Epidermal melanocyte (primary cell): ENCODE data around the gene NUDT4B.
"Not testable (repeated sequence)": the region's sequence is repeated elsewhere in the genome, so short reads cannot be mapped to it uniquely, and the experiment has no call there.

Experiments used
- DNase-seq: peaks from one replicate; pipeline ENCODE4 v3.0.0; 2011; ENCODE audit warnings: low spot score; ENCODE audit not compliant: insufficient read length

NUDT4B gene

DNA sequence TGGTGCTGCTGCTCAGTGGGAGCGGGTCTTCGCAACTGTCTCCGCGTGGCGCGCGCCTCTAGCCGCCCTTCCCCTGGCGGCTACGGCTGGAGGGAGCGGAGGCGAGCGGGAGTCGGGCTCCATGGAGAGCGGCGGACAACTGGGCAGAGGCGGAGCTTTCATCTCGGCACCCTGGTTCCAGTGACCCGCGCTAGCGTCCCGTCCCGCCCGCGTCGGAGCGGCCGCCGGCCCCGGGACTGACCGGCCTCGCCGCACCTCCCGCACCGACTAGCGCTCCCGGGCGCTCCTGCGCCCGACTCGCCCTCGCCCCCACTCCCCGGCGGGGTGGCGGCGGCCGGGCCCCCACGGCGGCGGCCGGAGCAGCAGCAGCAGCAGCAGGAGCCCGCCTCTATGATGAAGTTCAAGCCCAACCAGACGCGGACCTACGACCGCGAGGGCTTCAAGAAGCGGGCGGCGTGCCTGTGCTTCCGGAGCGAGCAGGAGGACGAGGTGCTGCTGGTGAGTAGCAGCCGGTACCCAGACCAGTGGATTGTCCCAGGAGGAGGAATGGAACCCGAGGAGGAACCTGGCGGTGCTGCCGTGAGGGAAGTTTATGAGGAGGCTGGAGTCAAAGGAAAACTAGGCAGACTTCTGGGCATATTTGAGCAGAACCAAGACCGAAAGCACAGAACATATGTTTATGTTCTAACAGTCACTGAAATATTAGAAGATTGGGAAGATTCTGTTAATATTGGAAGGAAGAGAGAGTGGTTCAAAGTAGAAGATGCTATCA, at the start of gene NUDT4B:
TSS of gene NUDT4B (plus strand) at position 212 of the 772 bp plus-strand sequence. CDS start at position 391, 179 bp downstream.
- DNase-seq, result not testable (repeated sequence)

DNA sequence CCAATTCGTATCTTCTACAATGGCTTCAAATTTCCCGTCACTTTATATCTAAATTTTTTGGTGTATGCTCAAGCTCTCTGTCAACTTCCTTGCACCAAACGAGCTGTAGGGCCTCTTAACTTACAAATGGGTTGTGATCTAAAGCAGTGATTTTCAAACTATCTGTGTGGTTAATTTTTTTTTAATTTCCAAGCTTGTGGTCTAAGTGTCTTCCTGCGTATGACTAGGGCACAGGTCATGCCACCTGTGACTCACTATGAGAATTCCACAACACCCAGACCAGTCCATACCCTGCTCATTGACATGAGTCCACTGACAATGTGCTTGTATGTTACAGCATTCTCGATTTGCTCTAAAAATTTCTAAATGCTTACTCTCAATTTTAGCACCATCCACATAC, 49.2 kb upstream of the NUDT4B start:
- not testable (repeated sequence) for DNase-seq

DNA sequence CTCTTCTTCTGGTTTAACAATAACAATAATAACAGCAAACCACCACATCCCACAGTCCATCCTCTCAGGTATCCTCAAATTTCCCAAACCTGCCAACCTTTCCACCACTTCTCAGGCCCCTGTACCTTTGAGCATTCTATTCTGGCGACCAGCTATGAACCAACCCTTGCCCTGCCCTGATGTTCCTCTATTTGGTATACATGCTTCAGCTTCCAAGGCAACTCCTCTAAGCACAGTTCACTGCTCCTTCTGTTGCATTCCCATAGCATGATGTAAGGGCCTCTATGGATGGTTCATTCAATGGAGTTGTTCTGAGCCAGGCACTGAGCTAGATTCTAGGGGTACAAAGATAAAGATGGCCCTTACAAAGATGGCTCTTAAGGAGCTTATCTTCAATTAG, 46.3 kb upstream of the NUDT4B start:
- DNase-seq, result not testable (repeated sequence)

DNA sequence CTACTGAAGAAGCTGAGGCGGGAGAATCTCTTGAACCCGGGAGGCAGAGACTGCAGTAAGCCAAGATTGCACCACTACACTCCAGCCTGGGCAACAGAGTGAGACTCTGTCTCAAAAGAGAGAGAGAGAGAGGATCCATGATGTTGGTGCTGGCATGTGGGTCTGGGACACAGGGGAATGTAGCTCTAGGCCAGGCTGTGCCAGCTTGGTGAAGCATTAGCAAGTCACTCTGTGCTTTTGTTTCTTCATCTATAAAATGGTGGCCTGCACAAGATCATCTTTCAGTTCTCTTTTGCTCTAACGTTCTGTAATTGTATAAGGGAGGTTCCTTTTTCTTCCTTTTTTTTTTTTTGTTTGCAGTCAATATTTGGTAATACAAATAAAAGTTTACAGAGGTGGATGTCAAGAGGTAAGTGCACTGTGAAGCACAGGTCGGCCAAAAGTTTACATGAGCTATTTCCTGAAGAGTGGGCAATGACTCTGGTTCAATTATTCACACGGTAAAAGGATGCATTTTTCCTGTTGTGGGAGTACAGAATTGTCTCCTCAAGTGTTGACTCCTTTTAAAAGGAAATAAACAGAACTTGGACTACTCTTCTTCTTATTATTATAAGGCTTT, 44.5 kb upstream of the NUDT4B start:
- DNase-seq, result not testable (repeated sequence)

DNA sequence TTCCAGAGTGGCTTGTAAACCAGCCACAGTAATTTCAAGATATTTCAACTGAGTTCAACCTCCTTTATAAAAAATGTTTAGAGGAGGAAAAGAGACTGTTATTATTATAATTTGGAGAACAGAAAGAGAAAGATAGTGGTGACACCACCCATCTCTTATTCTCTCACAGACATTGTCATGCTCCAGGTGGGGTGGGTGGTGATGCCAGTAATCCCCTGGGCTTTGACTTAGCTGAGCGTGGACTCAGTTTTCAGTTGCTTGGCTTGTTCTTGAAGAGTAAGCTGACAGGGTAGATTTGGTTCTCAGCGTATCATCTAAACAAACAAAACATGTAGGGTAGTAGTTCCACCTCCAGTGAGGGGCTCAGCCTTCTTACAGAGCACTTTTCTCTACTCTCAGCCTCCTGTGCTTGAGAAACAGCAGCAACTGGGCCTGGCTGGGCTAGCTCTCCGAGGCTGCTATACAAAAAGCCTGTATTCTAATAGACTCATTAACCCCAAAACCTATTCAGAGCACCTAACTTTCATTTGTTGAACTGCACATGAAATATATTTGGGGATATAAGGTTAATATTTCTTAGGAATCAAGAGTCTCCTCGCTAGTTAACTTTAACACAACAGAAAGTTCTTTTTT, 43.1 kb upstream of the NUDT4B start:
- DNase-seq, result not testable (repeated sequence)

DNA sequence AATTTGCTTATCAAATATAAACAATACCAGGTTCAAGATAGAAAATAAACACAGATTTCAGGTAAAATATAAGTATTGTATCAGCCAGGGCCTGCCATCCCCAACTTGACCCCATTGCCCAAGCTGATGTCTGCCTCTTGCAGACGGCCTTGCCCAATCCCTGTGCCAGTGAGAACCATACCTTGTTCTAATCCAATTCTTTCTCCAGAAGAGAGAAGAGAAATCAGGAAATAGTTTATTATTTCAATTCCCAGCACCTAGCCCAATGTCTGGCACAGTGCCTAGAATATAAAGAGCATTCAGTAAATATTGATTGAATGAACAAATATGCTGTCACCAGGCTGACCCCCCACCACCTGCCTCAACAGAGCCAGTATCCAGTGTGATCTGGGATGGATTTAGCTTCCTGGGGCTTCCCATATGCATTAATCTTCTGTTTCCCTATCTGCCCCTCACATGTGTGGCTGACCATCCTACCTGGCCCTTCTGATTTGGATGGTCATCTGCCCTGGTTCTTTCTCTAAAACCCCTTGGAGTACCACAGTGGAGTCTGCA, 39.7 kb upstream of the NUDT4B start:
- not testable (repeated sequence) for DNase-seq

DNA sequence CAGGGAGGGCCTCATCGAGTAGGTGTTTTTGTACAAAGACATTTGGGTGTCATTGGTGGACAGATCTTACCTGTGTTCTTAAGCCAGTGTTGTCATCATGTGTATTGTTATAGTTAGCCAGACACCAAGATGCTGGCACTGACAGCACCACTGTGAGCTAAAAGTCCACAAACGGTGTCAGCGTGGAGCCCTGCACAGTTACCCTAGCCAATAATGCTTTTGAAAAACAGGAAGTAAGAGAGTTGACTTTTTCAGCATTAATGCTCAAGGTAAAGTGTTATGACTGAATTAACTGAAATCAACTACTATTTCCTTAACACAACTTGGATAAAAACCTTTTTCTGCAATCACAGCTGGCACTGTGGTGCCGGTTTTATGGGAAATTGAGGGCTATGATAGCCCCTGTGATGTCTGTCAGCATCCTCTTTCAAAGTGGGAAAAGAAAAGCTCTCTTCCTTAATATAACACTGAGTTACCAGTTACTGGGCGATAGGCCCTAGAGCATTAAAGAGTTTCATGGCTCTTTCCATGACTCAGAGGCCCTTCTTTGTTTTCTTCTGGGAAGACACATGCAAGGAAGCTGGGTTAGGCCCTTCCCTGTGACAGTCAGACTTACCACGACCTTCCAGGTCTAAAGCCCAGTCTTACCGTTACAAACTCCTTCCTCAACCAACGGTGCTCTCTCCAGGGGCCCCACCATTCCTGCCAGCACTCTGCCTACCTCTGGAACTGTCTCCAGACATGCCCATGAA, 37.6 kb upstream of the NUDT4B start:
- DNase-seq, result not testable (repeated sequence)

DNA sequence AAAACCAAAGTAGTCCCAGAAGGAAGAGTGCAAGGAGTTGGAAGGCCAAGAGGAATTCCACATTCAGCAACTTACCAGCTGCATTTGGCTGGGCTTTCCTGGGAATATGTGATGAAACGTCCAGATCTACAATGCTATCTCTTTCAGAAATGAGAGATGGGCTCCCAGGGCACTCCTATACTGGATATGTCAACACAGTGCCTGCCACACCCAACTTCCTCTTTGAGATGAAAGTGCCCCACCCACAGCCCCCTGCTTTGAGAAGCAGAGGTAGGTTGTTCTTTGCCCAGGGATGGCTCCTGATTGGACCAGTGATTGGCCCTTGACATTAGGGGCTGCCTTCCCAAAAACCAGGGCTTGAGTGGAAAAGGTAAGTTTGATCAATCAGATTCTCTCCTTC, 36.2 kb upstream of the NUDT4B start:
- not testable (repeated sequence) for DNase-seq

DNA sequence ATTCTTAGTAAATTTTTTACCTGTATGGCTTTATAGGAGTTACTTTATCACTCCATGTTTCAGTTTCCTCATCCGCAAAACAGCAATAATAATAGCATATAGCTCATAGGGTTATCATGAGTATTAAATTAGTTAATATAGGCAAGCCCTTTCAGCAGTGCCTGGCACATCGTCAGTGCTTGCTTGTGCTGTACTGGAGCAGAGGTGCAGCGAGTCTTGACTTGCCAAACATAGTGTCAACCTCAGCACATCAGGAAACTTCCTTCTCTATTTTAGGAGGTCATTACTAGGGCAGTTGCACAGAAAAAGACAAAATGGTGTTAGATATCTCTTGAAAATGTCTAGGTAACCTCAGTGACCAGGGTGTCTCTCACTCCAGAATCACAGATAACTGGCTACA, 33.1 kb upstream of the NUDT4B start:
- DNase-seq, result not testable (repeated sequence)

DNA sequence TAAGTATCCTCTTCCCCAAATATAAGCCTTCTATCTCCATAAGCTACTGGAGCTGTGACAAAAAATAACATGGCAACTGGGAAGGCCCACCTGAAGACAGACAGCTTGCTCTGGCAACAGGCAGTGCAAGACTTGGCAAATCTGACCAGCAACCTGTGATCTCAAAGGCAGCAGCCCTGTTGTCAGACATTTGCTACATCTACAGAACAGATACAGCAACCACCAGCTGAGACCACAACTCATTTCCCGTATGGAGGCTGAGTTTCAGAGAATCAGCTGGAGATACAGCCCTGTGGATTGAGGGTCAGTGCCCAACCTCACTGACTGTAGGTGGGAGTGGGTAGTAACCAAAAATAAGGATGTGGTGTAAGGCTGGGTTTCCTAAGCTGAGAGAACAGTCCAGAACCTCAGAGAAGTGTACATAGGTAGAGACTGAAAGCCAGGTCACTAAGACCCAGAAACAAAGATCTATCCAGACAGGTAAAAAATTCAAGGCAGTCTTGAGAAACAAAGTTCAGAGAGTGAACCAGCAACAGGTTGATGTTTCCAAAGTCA, 31.5 kb upstream of the NUDT4B start:
- not testable (repeated sequence) for DNase-seq

DNA sequence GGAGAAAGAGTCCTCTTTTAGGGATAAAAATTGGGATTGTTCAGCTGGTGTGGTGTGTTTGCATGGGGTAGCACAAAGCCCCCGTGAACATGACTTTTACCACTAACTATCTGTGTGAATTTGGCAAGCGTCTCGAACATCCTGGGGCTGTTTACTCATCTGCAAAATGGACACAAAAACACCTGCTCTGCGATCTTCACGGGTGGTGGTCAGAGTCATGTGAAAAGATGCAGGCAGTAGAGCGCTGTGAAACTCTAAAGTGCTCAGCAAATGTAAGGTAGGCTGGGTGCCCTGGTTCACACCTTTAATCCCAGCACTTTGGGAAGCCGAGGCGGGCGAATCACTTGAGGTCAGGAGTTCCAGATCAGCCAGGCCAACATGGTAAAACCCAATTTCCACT, 27.7 kb upstream of the NUDT4B start:
- not testable (repeated sequence) for DNase-seq

DNA sequence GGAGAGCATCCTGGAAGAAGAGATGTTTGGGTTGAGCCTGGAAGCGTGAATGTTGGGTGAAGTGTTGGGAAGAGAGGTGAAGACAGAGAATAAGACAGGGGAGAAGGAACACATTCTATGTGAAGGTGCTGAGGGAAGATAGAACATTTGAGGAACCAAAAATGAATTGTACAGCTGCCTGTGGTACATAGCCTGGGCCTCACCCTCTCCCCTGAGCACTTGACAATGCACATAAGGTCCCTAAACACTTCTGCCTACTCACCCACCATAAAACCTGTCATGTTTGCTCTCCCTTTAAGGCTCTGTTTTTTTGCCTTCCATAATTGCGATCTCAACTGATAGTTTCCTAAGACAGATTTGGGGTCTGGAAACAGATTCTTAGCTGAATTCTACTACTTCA, 25.8 kb upstream of the NUDT4B start:
- DNase-seq, result not testable (repeated sequence)

DNA sequence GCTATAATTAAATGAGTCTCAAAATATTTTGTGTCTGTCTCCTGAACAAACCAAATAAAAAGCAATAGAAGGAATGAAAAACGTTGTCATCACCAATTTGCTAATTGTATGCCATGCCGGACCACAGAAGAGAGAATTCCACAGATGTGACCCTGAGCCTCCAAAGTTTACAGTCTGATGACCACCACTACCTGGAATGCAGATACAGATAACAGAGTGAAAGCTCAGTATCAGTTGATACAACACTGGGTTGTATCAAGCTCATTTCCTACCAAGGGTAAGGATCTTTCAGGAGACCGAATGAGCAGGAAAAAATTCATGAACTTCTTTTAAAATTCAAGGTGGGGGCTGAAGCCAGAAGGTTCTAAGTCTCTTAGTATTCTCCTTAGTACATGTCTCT, 25.1 kb upstream of the NUDT4B start:
- DNase-seq, result not testable (repeated sequence)

DNA sequence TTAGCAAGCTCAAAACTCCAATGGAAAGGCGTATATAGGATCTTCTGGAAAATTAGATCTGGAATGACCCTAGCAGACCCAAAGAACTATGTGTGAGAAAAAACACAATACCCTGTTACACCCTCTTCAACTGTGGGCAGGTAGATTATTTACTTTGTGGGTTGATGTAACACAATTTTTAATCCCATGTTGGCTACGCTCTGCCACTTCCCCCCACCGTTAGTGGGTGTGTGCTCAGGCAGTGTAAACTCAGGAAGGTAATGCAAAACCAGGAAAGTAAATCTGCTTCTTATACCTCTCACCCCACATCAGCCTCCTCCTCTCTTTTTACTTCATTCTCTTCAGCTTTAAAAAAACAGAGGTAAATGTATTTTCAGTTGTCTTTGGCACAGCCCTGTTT, 23.7 kb upstream of the NUDT4B start:
- DNase-seq, result not testable (repeated sequence)

DNA sequence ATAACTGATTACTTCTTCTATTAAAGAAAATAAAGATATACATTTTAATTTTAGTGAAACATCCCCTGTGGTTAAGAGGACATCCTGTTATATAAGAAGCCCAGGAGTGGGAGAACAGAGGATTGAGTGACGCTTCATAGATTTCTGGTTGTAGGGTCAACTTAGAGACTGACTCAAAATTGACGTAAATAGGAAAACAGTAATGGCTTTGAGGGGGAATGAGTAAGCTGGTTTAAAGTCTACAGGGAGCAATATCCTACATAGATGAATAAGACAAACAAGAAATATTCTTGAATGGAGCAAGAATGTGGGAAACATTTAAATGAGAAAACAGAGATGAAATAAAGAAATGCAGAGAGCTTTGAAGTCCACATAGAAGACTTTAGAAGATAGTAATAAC, 20.7 kb upstream of the NUDT4B start:
- not testable (repeated sequence) for DNase-seq

DNA sequence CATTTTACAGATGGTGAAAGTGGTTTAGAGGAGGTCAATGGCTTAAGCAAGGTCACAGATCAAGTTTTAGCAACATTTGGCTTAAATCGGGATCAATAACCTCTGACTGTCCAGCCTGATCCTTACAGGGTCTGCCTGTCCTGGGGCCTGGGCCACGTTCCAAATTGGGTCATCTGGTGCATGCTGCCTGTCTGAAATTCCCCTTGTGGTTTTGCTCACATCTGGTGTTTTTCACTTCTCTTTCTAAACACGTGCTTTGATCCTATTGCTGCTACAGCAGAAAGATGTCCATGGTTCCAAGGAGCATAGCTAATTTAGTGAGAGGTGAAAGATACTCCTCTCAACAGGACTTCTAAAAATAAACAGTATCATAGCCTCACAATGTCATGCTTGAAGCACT, 19.4 kb upstream of the NUDT4B start:
- DNase-seq, result not testable (repeated sequence)

DNA sequence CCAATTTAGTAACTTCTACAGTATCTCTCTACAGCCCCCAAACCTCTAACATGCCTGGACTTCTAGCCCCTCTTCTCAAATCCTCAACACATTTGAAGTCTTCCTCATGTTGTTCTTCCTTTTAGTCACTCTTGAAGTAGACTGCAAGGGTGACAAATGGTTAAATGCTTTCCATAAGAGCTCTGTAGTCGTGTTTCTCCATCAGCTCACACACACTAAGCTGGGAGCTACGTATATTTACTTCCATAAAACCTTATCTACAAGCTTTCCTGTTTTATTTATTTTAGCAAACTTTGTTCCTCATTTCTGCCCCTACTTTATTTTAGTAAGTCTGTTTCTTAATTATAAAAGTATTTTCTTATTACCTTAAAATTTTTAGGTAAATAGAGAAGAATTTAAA, 19.0 kb upstream of the NUDT4B start:
- not testable (repeated sequence) for DNase-seq

DNA sequence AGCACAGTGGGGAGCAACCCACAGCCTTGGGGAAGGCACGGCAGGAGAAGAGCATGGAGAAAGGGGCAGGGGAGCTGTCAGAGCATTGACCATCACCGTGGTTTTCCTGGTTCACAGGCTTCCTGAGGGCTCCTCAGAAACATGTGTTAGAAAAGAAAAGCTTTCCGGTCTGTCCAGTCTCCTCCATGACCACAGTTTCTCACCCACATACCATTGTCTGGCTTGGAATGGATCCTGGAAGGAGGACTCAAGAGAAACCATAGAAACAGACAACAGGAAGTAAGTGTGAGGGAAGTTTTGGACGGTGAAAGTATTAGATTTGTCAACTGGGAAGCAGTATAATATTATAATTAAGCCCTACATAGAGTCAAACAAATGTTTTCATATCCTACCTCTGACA, 16.3 kb upstream of the NUDT4B start:
- not testable (repeated sequence) for DNase-seq

DNA sequence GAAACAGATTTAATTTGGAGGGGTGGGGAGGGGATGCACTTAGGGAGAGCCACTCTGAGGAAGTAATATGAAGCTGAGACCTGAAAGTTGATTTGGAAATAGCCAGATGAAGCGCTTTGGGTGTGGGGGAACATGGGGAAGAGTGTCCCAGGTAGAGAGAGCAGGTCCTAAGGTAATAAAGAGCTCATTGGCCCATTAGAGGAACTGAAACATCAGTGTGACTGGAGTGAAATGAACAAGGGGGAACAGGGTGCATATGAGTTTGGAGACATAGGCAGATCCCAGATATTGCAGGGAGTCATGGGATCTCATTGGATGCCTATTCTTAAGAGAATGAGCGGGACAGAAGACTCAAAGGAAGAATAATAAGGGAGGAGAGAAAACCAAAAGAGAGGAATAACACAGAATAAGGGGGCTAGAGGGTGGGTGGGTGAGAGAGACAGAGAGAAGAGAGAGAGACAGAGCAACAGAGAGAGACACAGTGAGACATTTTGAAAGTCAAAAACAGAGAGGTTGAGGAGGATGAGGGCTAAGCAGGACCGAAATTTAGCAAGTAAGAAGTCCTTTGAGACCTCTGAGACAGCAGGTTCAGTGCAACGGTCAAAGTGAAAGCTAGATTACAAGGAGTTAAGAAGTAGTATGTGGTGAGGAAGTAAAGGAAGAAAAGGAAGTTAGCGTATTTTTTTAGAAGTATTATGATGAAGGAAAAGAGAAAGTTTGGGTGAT, 14.8 kb upstream of the NUDT4B start:
- DNase-seq, result not testable (repeated sequence)

DNA sequence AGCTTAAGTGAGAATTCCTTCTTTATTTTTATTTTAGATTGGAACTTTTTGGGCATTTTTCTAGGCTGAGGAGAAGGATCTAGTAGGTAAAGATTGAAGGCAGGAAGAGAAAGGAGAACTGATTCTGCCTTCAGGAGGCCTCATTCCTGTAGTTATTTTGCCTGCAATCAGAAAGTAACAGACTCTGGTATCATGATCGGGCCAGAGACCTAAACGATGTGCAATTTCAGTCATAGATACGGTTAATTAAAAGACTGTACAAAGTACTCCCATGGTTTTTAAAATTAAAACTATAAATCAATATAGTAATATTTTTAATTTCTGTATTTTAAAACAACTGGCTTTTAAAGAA, 14.3 kb upstream of the NUDT4B start:
- DNase-seq, result not testable (repeated sequence)
